Ramos (cell line): ENCODE data around the gene APOBEC3H.

Source experiments
- in situ Hi-C: fragments of 300-500 bp; cut with MboI; formaldehyde crosslinking; loops from one replicate; pipeline ENCODE4 v1.14.3; 2022; ENCODE audit warnings: low sequenced_read_pairs; ENCODE audit not compliant: unreplicated experiment

APOBEC3H gene

DNA sequence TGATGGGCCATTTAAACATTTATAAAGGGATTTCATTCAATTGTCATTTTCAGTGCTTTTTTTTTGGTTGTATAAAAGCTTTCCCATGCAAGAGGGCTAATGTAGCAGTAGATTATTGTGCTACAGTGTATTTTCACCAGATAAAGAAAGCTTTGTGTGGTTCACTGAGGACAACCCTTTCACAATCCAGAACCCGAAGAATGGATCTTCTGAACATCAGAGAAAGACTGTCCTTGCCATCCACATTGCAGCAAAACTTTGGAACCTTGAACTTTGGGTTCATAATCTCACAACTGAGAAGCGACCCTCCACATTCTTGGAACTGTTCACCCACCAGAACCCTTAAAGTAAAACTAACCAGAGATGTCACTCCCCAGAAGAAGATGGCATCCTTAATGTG lies 9.3 kb downstream of the APOBEC3H start:
- in situ Hi-C loops = no loop called here

DNA sequence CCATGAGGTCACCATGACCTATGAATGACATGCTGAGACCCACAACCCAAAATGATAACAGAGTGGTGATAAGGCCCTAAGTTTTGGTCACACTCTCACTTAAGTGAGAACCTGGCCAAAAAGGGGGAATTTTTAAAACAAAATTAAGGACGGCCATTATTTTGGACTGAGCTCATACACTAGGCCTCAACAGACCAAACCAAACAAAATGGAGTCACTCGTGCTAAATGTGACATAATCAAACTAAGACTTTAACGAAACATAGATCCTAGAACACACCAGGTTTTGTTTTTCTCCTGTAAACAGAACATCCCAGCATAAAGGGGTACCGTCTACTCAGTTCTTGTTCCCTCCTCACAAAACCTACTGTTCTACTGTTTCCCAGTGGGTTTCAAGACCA lies 11.4 kb downstream of the APOBEC3H start:
- in situ Hi-C loops = no loop called here

DNA sequence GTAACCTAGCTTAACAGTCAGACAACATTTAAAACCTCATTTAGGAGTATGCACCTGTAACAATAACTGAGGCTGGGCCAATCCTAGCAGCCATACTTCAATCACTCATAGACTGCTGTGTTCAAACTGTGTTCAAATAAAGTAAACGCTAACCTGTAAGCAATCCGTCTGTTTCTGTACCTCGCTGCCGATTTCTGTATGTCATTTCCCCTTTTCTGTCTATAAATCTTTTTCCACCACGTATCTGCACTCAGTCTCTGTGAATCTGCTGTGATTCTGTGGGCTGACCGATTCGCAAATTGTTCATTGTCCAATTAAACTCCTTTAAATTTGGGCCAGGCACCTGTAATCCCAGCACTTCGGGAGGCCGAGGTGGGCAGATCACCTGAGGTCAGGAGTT lies 12.3 kb downstream of the APOBEC3H start:
- in situ Hi-C loops = no loop called here

DNA sequence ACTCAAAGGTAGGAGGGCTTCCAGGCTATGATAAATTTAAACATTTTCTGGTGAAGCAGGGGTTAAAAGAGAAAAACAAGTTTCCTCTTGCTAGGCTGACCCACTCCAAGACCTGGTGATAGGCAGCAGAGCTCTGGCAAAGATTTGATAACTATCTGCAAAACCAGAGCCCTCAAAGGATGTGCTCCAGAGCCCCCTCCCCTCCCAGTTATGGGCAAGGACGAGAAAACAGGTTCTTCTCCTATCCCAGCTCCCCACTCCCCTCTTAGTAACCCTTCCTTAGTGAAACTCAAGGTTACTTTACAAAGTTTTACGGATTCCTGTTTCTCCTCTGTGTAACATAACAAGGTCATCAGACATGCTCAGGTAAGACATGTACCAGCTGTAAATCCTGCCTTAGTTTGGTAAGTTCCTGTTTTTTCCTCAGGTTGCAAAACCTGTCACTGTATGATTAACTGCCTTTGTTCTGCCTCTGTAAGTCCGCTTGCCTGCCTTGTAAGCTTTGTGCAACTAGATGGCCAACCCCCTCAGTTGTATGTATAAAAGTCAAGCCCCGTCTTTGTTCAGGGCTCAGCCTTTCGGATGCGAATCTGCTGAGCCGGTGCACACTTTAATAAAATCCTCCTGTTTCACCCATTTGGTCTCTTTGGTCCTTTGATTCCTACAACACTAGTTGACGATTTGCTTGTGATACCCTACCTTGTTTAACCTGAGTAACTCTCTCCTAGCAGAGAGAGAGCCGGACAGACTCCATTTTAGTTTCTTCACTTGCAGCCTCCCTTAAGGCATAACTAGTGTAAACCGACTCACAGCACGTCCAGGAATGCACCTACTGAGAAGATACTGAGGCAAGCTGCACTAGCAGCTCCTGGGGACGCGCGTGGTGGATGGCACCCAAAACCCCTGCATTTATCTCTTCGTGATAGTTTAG lies 13.9 kb downstream of the APOBEC3H start:
- in situ Hi-C loops = no loop called here

DNA sequence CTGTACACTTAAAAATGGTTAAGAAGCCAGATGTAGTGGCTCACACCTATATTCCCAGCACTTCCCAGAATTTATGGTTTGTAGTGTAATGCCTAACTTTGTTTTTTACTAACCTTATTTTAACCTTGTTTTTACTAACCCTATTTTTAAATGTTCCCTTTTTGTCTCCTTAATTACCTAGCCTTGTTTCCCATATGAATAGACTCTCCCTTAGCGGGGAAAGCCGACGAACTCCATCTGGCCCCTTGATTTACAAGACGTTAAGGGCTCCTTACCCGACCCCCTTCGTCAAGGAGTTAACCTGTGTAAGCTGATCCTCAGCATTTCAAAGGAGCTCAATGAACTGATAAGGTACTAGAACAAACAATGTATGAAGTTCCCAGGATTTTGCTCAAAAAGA lies 17.1 kb downstream of the APOBEC3H start:
- in situ Hi-C loops = no loop called here

DNA sequence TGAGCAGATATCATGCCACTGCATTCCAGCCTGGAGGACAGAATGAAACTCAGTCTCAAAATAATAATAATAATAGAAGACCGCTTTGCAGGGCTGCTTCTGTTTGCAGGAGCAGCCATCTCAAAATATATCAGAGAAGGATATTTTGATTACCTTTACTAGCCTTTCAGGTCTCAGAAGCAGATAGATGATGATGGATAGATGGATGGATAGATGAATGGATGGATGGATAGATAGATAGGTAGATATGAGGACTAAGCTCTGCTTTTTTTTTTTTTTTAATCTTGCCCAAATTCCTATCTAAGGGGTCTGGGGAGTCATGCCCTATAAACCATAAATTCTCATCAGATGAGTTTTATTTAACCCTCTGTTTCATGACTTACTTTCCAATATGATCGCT lies 18.5 kb downstream of the APOBEC3H start:
- in situ Hi-C loops = loop anchor here (5.0 kb wide), 1 partner anchor 103 kb away; the partner anchor contains the start of gene APOBEC3C

DNA sequence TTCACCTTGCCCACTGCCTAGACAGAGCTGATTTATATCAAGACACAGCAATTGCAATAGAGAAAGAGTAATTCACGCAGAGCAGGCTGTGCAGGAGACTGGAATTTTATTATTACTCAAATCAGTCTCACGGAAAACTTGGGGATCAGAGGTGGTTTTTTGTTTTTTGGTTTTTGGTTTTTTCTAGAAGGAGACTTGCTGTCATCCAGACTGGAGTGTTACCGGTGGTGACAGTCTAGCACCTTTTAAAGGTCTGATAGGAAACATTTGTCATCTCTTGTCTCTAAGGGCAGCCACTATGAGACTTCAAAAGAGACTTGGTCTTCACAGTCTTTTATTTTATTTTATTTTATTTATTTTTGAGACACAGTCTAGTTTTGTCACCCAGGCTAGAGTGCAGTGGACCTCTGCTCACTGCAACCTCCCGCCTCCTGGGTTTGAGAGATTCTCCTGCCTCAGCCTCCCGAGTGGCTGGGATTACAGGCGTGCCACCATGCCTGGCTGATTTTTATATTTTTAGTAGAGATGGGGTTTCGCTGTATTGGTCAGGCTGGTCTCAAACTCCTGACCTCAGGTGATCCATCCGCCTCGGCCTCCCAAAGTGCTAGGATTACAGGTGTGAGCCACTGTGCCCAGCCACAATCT lies 19.1 kb downstream of the APOBEC3H start:
- in situ Hi-C loops = loop anchor here (5.0 kb wide), 1 partner anchor 104 kb away; the partner anchor contains the start of gene APOBEC3C

DNA sequence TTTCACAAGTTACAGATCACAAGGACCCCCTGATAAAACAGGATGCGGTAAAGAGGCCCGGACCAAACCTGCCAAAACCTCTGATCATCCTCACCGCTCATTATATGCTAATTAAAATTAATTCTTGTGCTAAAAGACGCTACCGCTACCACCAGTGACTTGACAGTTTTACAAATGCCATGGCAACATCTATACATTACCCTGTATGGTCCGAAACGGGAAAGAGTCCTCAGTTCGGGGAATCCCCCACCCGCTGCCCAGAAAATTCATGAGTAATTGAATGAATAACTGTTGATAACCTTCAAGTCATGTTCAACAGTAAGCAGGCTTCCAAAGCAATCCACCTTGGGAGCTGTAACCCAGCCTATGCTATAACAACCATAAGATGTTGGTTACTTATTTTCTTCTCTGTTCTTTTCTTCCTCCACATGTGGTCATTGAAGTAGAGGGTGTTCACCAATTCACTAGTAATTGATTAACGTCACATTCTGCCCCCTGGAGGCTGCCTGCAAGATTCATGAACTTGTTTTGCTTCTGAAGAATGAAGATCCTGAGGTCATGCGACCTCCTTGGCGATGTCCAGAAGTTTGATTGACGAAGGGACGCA lies 20.6 kb downstream of the APOBEC3H start:
- in situ Hi-C loops = loop anchor here (5.0 kb wide), 1 partner anchor 105 kb away; the partner anchor contains the start of gene APOBEC3C

DNA sequence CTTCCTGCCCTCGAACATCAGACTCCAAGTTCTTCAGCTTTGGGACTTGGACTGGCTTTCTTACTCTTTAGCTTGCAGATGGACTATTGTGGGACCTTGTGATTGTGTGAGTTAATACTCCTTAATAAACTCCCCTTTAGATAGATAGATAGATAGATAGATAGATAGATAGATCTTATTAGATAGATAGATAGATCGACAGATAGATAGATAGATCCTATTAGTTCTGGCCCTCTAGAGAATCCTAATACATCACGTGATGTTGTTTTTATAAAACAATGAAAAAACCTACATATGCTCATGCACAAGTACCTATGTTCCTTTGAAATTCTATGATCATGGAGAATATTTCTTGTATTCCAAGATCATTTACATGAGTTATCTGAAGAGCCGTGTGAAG lies 23.9 kb downstream of the APOBEC3H start:
- in situ Hi-C loops = loop anchor here (10.0 kb wide), 2 partner anchors 146 to 246 kb away; partner anchors contain the start of gene CBX6

DNA sequence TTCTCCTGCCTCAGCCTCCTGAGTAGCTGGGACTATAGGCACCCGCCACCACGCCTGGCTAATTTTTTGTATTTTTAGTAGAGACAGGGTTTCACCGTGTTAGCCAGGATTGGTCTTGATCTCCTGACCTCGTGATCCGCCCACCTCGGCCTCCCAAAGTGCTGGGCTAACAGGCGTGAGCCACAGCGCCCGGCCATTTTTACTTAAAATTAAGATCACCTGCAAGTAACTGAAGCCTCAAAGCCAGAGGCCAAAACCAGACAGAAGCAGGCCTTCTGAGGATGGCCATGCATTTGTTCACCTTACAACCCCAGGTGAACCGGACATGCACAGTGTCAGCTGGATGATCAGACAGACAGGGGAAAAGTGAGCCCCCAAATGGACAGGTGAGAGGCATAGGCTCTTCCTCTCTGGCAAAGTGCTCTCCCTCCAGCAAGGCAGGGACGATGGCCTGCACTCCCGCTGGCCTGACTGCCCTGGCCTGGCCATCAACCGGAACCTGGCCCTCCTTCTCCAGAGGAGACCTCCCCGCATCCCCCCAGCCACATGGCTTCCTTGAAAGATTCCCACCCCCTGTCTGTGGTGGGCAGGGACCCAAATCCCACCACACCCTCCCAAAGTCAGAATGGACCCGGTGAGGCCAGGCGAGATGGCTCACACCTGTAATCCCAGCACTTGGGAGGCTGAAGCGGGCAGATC lies 25.9 kb downstream of the APOBEC3H start:
- in situ Hi-C loops = loop anchor here (10.0 kb wide), 2 partner anchors 148 to 248 kb away; partner anchors contain the start of gene CBX6

DNA sequence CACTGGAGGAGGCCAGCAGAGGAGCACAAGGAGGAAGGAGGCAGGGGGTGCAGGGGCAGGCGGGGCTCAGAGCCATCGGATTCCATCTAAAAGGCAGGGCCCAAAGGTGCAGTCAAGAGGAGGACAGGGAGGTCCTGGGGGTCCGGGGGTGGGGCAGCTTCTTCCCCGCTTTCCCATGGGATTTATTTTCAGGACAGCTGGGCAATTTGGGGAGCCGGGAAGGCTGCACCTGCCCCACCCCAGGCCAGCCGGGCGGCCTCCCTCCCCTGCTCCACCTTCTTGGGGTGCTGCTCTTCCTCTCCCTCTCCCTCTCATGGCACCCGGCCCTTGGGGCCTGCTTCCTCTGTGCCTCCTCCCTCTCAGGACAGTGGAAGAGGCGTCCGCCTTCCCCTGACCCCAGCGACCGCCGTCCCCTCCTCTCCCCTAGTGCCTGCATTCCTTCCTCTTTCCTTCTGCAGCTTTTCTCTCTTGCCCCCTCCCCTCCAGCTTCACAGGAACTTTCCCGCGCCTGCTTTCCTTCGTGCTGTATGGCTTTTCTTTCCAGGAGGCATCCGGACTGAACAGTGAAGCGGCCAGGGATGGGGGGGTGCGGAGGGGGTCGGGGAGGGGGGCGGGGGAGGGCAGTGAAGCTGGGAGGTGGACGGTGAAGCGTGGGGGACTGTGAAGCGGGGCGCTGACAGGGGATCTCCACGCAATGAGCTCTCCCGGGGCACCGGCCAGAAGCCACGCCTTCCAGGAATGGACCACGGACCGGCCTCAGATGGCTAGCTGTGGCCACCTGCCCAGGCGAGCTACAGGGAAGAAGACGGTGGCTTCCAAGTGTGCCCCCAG lies 26.9 kb downstream of the APOBEC3H start:
- in situ Hi-C loops = loop anchor here (10.0 kb wide), 2 partner anchors 149 to 249 kb away; partner anchors contain the start of gene CBX6

DNA sequence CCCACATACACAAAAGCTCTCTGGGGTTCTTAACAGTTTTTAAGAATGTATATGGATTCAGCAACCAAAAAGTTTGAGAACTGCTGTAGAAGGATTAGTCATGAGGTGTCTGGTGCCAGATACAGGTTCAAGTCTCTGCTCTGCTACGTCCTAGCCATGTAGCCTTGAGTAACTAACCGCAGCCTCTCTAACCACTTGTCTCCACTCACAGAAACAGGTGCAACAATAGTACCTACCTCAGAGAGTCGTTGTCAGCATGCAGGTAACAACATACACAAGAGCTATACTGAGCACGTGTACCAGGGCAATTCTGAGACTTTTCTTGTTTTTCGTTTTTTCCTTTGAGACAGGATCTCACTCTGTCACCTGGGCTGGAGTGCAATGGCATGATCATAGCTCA lies 28.6 kb downstream of the APOBEC3H start:
- in situ Hi-C loops = loop anchor here (10.0 kb wide), 2 partner anchors 151 to 251 kb away; partner anchors contain the start of gene CBX6

DNA sequence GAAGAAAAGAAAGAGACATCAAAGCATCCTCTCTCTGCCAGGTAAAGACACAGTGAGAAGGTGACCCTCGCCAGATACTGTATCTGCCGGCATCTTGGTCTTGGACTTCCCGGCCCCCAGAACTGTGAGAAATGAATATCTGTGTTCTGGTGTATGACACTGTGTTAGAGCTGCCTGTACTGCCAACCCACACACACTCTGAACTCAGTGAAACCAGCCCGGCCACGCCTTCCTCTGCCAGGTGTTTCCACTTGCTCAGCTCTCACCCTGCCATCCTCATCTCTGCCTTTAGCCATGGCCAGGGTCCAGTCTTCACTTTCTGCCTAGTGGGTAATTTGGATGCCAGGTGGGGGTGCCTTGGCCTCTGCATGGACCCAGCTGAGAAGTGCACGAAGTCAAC lies 31.5 kb downstream of the APOBEC3H start:
- in situ Hi-C loops = loop anchor here (10.0 kb wide), 2 partner anchors 154 to 254 kb away; partner anchors contain the start of gene CBX6

DNA sequence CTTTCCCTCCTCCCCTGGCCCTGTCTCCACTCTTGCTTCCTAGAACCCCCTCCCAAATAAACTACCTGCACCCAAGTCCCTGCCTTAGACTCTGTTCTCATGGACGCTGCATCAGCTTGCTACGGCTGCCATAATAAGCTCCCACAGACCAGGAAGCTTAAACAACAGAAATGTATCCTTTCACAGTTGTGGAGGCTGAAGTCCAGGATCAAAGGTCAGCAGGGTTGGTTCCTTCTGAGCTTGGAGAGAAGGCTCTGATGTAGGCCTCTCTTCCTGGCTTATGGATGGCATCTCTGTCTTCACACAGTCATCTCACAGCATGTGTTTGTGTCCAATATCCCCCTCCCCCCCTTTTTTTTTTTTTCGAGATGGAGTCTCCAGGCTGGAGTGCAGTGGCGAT lies 32.0 kb downstream of the APOBEC3H start:
- in situ Hi-C loops = loop anchor here (10.0 kb wide), 2 partner anchors 154 to 254 kb away; partner anchors contain the start of gene CBX6

DNA sequence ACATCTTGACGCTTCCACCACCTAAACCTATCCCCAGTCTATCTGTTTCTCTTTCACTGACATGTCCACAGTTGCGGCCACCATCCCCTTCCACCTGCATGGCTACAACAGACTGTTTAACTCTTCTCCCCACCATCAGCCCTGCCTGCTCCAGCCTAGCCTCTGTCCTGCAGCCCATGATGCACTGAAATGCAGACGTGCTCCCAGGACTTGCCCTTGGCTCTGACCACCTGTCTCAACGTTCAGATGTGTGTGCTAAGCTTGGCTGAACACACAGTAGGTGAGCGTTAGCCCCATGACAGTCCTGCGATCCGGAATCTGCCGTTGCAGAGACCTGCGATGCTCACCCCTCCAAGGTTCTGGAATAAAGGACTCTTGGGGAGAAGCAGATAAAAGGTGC lies 32.7 kb downstream of the APOBEC3H start:
- in situ Hi-C loops = loop anchor here (10.0 kb wide), 2 partner anchors 155 to 255 kb away; partner anchors contain the start of gene CBX6

DNA sequence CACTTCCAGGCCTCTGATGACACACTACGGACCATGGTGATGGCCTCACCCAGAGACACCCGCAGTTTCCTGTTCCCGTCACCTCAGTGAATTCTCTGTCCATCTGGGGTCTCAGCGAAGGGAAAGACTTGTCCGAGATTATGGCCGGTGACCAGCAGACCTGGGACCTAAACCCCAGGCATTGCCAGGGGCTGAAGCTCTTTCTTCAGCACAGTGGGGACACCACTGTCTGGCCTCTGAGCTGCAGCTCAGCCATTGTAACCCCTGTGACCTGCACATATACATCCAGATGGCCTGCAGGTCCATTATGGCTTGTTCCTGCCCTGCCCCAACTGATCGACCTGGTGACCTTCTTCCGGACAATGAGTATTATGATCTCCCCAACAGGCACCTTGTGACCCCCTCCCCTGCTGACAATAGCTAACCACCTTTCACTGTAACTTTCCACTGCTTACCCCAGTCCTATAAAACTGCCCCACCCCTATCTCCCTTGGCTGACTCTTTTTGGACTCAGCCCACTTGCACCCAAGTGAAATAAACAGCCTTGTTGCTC lies 33.2 kb downstream of the APOBEC3H start:
- in situ Hi-C loops = no loop called here

DNA sequence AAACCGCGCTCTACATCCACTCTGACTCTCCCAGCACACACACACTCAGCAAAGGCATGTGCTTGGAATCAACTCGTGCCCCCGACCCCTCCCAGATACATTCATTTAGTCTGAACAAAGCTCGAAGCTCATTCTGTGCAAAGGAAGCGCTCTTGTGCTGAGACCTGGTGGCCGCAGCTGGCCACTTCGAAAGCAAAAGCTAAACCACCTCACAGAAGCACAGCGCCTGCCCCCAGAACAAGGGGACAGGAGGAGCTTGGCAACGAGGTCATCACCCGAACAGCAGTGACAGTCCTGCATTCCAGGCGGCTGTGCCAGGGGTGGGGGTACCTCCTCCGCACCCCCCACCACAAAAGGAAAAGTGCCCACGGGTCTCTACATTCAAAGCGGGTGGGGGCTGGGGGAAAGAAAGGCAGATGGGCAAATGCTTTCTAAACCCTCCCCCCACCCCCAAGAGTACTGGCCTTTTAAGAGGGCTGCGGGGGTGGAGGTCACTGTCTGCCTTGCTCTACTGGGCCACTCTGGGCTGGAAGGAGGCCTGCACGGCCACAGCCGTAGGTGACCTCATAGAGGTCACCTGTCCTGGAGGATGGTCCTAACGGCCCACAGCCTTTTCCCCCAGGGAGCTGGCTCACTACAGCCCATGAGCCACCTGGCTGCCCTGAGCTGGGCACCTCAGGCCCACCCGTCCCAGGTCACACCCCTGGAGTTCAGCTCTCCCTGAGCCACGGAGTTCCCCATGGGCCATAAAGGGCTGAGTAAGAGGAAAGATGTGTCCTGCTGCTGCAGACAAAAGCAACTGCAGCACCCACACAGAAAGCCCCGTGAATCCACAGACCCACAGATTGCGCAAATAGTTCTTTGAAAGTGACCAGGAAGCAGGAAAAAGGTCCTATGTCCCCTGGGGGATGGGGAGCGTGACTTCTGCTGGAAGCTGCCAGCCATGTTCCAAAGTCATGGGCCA lies 34.1 kb downstream of the APOBEC3H start:
- in situ Hi-C loops = no loop called here
